GM19463 (cell line): Measurements from ENCODE around the gene ETS1.

Experiments used
- ATAC-seq: cut with Tn5 transposase; IDR thresholded peaks from one replicate; pipeline ENCODE4 v1.9.1; 2021; ENCODE audit warnings: mild to moderate bottlenecking, moderate library complexity; ENCODE audit not compliant: unreplicated experiment

Gene ETS1

GRCh38 chr11:128487978-128488377, 99.4 kb downstream of the ETS1 start:
- no peak for ATAC-seq

DNA sequence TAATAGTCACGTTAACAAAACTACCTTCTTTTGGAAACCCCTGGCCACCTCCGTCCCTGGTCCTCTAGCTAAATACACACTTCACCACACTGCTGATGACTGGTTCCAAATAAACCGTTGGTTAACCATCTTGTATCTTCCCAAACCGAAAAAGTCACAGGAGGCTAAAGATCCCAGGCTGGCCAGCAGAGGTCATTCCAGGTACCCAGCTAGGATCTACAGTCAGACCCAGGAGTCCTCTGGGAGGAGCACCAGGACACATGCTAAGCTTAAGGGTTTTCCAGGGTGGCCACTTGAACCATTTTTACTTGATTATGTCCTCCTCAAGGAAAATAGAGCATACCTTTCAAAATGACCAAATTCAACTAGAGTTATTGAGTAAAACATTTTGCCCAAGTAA, 103.2 kb downstream of the ETS1 start:
- no peak for ATAC-seq

DNA sequence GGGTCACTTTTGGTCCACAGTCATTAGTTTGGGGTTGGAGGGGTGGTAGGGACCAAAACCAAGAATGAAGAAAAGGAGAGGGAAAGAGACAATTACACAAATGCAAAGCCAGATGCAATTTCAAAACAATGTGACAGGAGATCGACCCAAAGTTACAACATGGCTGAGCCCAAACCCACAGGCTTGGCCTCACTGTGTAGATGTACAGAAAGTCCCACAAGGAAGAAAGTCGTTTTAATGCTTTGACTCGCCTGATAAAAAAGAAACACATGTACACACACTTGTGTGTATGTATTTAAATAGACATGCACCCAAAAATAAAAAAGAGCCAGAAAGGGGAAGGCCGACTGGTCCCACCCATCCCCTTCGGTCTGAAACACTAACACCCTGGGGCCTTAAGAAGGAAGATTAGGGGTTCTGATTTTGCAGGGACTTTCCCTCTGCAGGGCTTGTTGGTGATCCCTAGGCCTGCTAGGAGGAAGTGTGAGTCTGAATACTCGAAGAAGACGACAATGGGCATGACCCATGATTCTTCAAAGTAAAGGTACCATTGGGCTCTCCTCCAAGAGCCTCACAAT, 104.1 kb downstream of the ETS1 start:
- ATAC-seq, result peak; percentile 67

- ATAC-seq, result peak; percentile 39
These were observed 104.7 kb downstream of the ETS1 start for GRCh38 chr11:128482512-128483191.

DNA sequence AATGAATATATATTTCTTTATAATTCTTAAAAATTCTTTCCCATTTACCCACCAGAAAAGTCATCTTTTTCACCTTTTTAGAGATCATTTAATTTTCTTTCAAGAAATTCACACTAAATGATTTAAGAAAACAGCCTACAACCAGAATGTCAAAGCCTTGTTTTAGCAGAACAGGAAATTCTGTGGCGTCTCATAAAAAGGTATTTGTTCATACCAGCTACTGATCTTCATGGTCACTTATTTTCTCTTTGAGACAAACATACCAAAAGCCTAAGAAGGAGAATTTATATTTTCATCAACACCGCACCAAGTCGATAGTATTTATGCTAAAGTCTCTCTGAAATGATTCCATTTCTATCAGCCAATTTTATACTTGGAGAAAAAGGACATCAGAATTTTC, 105.3 kb downstream of the ETS1 start:
- ATAC-seq, result no peak

DNA sequence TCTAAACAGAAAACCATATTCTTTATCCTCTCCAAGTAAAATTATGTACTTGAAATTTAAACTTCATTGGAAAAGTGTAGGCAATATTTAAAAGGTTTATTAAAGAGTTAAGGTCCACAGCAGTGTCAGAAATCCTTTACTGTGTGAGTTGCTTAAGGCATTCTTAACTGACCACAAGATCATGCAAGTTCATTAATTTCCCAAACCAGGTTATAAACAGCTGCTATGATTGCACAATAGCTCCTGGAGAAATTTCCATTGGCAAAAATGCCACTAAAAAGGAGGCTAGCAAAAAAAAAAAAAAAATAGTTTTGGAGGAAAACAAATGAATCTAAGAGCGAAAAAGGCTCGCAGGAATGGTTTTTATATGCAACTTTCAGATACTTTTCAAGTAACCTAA, 106.2 kb downstream of the ETS1 start:
- no peak for ATAC-seq

DNA sequence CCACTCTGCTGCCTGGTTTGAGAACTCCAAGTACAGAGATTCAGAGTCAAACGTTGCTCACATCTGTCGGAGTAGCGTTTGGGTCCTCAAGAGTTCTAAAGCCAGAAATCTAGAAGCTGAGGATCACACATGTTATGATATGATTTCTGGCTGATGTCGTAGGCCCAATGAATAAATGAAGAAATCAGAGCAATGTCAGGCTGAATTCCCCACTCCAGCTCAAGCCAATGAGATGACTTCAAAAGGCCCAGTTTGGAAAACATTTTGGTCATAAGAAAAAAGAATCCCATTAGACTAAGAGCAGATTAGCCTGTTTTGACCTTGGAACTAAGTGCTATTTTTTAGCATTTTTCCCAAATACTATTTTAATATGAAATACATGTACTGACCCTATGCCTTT, 106.7 kb downstream of the ETS1 start:
- ATAC-seq, result no peak

GRCh38 chr11:128480066-128480465, 107.3 kb downstream of the ETS1 start:
- ATAC-seq, result no peak

DNA sequence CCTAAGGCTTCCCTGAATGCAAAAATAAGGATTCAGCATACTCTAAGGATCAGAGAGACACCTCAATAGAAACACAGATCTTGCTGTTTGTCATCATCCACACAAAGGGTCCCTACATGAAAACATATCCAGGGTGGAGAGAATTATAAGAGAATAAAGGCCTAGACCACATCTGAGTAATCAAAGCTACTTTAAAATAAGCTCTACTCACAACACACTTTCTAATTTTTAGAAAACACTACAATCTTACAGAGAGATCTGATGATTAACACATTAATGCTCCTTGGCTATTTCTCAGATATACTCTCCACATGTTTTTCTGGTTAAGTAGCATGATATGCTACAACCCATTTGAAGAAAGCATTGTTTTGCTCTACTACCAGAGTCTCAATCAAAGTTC, 108.2 kb downstream of the ETS1 start:
- no peak for ATAC-seq

DNA sequence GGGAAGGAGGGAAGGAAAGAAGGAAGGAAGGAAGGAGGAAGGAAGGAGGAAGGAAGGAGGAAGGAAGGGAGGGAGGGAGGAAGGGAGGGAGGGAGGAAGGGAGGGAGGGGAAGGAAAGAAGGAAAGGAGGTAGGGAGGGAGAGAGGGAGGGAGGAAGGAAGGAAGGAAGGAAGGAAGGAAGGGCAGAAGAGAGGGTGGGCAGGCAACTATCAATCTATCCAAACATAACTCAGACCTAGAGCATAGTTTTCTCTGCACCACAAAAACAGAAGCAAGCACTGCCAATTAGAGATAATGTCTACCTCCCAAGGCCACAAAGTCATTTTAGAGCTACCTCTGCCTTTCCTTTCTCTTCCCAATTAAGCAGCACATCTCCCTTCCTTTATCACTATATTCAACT, 109.1 kb downstream of the ETS1 start:
- ATAC-seq, result no peak

DNA sequence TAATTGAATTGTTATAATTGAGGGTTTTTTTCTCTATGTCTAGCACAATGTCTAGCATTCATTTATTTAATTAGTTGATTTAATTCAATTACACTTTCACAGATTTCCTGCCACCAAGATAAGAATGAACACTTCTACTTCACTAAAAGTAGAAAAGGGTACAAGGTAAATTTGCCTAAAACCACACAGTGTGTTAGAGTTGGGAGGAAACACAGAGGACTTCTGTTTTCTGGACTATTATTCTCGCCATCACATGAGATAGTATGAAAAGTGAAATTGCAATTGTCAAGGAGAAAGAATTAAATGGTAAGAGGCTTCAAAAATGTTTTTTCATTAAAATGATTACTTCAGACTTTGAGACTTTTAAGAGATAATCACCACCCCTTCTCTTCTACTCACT, 109.5 kb downstream of the ETS1 start:
- no peak for ATAC-seq

- no peak for ATAC-seq
These were observed 110.1 kb downstream of the ETS1 start for GRCh38 chr11:128477278-128477677.

DNA sequence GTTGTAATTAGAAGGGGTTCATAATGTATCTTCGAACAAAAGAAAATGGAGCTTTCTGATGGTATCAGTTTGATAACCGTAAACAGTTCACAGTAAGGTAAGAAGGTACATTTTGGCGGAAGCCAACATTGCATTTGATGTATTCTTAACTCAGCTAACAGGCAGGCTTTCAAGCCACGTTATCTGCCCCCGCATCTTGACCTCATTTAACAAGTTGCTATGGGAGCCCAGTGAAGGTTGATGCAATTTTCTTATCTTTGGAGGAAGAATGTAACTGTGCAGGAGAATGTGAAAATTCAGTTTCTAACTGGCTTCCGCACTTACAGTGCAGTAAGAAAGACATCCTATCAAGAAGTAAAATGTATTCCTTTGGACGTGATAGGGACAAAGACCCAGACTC, 110.6 kb downstream of the ETS1 start:
- ATAC-seq, result no peak

- no peak for ATAC-seq
These were observed 111.3 kb downstream of the ETS1 start for GRCh38 chr11:128476049-128476448.

DNA sequence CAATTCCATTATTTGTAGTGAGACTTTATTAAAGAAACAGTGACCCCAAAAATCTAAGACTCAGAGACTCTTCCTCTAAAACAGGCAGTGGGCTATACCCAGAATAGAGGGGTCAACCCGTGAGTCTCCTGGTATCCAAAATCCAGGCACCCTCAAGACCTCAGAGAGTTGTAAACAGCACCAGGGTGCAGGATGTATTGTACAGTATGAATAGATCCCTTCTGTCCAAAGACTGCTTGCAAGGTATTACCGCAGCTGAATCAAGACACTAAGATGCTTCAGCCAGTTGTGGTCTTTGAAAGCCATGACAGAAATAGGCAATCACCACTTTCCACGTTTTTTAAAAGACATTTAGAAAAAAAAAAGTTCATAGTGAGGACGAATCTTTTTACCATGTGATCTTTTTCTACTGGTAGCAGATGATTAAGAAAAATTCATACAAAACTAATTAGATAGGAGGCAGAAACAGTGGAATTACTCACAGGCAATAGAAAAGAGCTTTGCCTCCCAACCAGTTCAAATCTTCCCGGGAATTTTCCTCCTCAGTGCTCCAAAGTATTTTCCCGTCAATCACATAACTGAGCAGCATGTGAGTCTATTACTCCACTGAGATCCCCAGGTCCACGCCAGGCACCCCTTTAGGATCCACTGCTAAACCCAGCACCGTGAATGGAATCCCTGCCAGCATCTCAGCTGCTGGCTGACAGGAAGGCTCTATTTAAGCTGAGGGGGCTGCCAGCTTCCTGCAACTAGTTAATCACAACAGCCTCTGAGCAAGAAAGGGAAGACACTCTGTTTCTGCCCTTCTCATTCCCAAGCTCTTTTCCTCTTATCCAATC, 113.1 kb downstream of the ETS1 start:
- ATAC-seq, result no peak

GRCh38 chr11:128473636-128474035, 113.7 kb downstream of the ETS1 start:
- peak; percentile 23 for ATAC-seq

- ATAC-seq, result peak; percentile 43
These were observed 114.9 kb downstream of the ETS1 start for GRCh38 chr11:128472128-128473089.

DNA sequence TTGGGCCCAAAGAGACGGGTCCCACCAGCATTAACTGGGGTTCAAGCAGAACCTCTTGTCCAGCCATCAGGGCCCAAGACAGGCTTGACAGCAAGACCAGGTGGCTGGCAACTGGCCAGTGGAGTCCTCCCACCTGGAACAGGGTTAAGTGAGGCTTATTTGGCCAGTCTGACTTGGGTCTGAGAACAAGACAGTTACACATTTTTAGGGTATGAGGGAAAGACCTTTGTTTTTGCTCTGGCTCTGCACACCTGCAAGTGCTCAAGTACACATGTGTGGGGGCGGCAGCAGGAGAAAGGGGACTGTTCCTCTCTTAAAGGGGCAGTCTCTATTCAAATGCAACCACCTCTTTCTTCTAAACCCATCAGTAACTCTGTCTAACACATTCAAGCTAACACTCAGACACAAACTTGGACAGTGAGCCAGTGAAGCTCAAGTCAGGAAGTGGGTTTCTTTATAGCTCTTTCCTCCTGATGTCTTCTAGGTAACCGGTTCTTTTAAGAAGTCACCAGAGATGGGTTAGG, 116.2 kb downstream of the ETS1 start:
- peak; percentile 31 for ATAC-seq

GRCh38 chr11:128470081-128470480, 117.3 kb downstream of the ETS1 start:
- ATAC-seq, result no peak

GRCh38 chr11:128469220-128469619, 118.1 kb downstream of the ETS1 start:
- ATAC-seq, result peak; percentile 36

GRCh38 chr11:128468111-128468510, 119.2 kb downstream of the ETS1 start:
- no peak for ATAC-seq
